HCT116 (cell line): ENCODE results near the gene FAM171A2.

Experiments used
- MAX ChIP-seq: IDR thresholded peaks from 2 replicates; pipeline ENCODE4 v1.6.1; 2012
- POLR2A ChIP-seq: IDR thresholded peaks from 2 replicates; pipeline ENCODE4 v1.7.0; 2011; ENCODE audit warnings: borderline replicate concordance; ENCODE audit not compliant: insufficient read depth, insufficient read length; ENCODE audit errors: extremely low read depth
- TF ChIP-seq, protein P1 (sequence below), 3 experiments: fragments of 200-600 bp in 1 of 3; sonication (generic) in 1 of 3; IDR thresholded peaks in 2 of 3; conservative IDR thresholded peaks in 1 of 3; 2 replicates each; pipeline ENCODE4 v1.5.1; 2012 to 2017; ENCODE audit warnings: low read depth in 2 of 3, low read length in 2 of 3, antibody characterized with exemption in 1 of 3, borderline replicate concordance in 1 of 3, control low read depth in 1 of 3, mild to moderate bottlenecking in 1 of 3, mixed read lengths in 1 of 3, mixed run types in 1 of 3, moderate library complexity in 1 of 3; ENCODE audit not compliant: insufficient read depth in 1 of 3
- TF ChIP-seq, protein P2 (sequence below): IDR thresholded peaks from 2 replicates; pipeline ENCODE4 v1.6.1; 2012; ENCODE audit warnings: low read depth

GRCh38 chr17:44351961-44352827 lies 11.5 kb downstream of the FAM171A2 start:
- TF ChIP-seq MAX (no peak), POLR2A (no peak)
- TF ChIP-seq, protein P1, sequence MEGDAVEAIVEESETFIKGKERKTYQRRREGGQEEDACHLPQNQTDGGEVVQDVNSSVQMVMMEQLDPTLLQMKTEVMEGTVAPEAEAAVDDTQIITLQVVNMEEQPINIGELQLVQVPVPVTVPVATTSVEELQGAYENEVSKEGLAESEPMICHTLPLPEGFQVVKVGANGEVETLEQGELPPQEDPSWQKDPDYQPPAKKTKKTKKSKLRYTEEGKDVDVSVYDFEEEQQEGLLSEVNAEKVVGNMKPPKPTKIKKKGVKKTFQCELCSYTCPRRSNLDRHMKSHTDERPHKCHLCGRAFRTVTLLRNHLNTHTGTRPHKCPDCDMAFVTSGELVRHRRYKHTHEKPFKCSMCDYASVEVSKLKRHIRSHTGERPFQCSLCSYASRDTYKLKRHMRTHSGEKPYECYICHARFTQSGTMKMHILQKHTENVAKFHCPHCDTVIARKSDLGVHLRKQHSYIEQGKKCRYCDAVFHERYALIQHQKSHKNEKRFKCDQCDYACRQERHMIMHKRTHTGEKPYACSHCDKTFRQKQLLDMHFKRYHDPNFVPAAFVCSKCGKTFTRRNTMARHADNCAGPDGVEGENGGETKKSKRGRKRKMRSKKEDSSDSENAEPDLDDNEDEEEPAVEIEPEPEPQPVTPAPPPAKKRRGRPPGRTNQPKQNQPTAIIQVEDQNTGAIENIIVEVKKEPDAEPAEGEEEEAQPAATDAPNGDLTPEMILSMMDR (IDR thresholded peaks at IDR 0.05 in 2 of 3, conservative IDR thresholded peaks at IDR 0.05 in 1 of 3; ENCODE audit: borderline replicate concordance in 1 of 3, insufficient read depth in 1 of 3, low read depth in 2 of 3, low read length in 2 of 3): no peak
- TF ChIP-seq, protein P2, sequence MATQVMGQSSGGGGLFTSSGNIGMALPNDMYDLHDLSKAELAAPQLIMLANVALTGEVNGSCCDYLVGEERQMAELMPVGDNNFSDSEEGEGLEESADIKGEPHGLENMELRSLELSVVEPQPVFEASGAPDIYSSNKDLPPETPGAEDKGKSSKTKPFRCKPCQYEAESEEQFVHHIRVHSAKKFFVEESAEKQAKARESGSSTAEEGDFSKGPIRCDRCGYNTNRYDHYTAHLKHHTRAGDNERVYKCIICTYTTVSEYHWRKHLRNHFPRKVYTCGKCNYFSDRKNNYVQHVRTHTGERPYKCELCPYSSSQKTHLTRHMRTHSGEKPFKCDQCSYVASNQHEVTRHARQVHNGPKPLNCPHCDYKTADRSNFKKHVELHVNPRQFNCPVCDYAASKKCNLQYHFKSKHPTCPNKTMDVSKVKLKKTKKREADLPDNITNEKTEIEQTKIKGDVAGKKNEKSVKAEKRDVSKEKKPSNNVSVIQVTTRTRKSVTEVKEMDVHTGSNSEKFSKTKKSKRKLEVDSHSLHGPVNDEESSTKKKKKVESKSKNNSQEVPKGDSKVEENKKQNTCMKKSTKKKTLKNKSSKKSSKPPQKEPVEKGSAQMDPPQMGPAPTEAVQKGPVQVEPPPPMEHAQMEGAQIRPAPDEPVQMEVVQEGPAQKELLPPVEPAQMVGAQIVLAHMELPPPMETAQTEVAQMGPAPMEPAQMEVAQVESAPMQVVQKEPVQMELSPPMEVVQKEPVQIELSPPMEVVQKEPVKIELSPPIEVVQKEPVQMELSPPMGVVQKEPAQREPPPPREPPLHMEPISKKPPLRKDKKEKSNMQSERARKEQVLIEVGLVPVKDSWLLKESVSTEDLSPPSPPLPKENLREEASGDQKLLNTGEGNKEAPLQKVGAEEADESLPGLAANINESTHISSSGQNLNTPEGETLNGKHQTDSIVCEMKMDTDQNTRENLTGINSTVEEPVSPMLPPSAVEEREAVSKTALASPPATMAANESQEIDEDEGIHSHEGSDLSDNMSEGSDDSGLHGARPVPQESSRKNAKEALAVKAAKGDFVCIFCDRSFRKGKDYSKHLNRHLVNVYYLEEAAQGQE: no peak
